ENCODE results near the gene ACTA2. TPM values are rescaled to one million over a fixed set of nuclear protein-coding genes. Genes with fewer than 3 reads are reported as not detected.
A peak's percentile ranks its signal among the peaks of the same experiment; 100 is the strongest.

The ACTA2 gene
- polyA plus RNA-seq, 1 of the 3 experiments (the other 2 are of a cell fraction): 130 TPM

- H3K27ac ChIP-seq (ENCODE audit: low read depth in 2 of 2, low read length in 1 of 2): peak overlapping the region; percentile 58 to 77; a peak in 3 of 4 replicates
- no peaks in the 10 kb centered on the region for H3K9me2 ChIP-seq
- no peak for DNase-seq
- no peak overlapping the region for H3K9ac ChIP-seq
- no peaks in the 10 kb centered on the region for H4K20me1 ChIP-seq (ENCODE audit: insufficient read depth)
- no peaks in the 10 kb centered on the region for H3K9me3 ChIP-seq
- peak overlapping the region; percentile 58 for H3K4me2 ChIP-seq
- TF ChIP-seq FOXJ3 (CRISPR knock-in tag; IDR thresholded peaks at IDR 0.05): no peak
- peak; percentile 35; the same call in 1 of the 2 replicates for TF ChIP-seq FOSL2 (IDR thresholded peaks at IDR 0.05; ENCODE audit: borderline replicate concordance, low read depth)
- TF ChIP-seq NFIC (IDR thresholded peaks at IDR 0.05; ENCODE audit: borderline replicate concordance): peak; percentile 27; the same call in 1 of the 2 replicates
- no peak for TF ChIP-seq CHD2 (IDR thresholded peaks at IDR 0.05; ENCODE audit: low read length, partially characterized antibody)
- TF ChIP-seq USF1 (IDR thresholded peaks at IDR 0.05; ENCODE audit: borderline replicate concordance, low read depth): no peak
- TF ChIP-seq TEAD4 (IDR thresholded peaks at IDR 0.05; ENCODE audit: borderline replicate concordance, insufficient read depth): 0 out of 2 replicates have a peak, but pooled peaks have one; percentile 43
- TF ChIP-seq NRF1 (IDR thresholded peaks at IDR 0.05; ENCODE audit: low read depth, low read length): no peak
- TF ChIP-seq RCOR1 (IDR thresholded peaks at IDR 0.05; ENCODE audit: low read length): no peak
- no peak for TF ChIP-seq MEF2A (IDR thresholded peaks at IDR 0.05; ENCODE audit: borderline replicate concordance, low read depth)
- TF ChIP-seq PBX3 (IDR thresholded peaks at IDR 0.05): peak; percentile 36; the same call in 1 of the 2 replicates
- TF ChIP-seq GABPA (IDR thresholded peaks at IDR 0.05; ENCODE audit: low read depth): no peak
- TF ChIP-seq ZBTB33 (IDR thresholded peaks at IDR 0.05; ENCODE audit: borderline replicate concordance, low read depth): no peak
- TF ChIP-seq MXI1 (IDR thresholded peaks at IDR 0.05; ENCODE audit: low read depth, low read length): no peak
- no peak for TF ChIP-seq SMC3 (IDR thresholded peaks at IDR 0.05; ENCODE audit: low read depth, low read length)
- TF ChIP-seq TAF1 (IDR thresholded peaks at IDR 0.05; ENCODE audit: borderline replicate concordance, low read depth, low read length): no peak
- TF ChIP-seq YY1 (IDR thresholded peaks at IDR 0.05; ENCODE audit: low read depth): no peak
- TF ChIP-seq EP300 (IDR thresholded peaks at IDR 0.05; ENCODE audit: borderline replicate concordance in 1 of 2, low read depth in 1 of 2, low read length in 1 of 2): peak in 1 of 2 experiments; percentile 51; a peak in 1 of 4 replicates
- TF ChIP-seq POLR2AphosphoS5 (IDR thresholded peaks at IDR 0.05; ENCODE audit: low read depth, low read length): no peak
- TF ChIP-seq GATA2 (CRISPR knock-in tag; IDR thresholded peaks at IDR 0.05): no peak
- TF ChIP-seq TCF12 (IDR thresholded peaks at IDR 0.05): peak; percentile 28; the same call in 1 of the 2 replicates
- TF ChIP-seq EZH2phosphoT487 (IDR thresholded peaks at IDR 0.05; ENCODE audit: borderline replicate concordance, low read depth): no peak
- no peak for TF ChIP-seq FOXM1 (IDR thresholded peaks at IDR 0.05; ENCODE audit: low read depth)
- TF ChIP-seq RXRA (IDR thresholded peaks at IDR 0.05; ENCODE audit: borderline replicate concordance, low read depth): peak; percentile 36; the same call in 1 of the 2 replicates
- TF ChIP-seq RAD21 (IDR thresholded peaks at IDR 0.05; ENCODE audit: low read length): no peak
- no peak for TF ChIP-seq ELF1 (IDR thresholded peaks at IDR 0.05)
- ChIA-PET CTCF (interaction anchor here (2.5 kb wide), 1 partner anchor 58 kb away, joined by 10 read pairs; no protein-coding TSS in a partner anchor), POLR2A (no interaction called here)
- peak overlapping the region in 1 of 2 experiments; percentile 31; a peak in 1 of 4 replicates for H3K4me3 ChIP-seq (ENCODE audit: low read depth in 2 of 2, low read length in 1 of 2)
- peaks cover 0 to 4% of the 10 kb centered on the region in 2 experiments for H3K36me3 ChIP-seq (replicated peaks in 1 of 2; ENCODE audit: control insufficient read depth in 1 of 2, insufficient read depth in 2 of 2, low read length in 1 of 2)
- WGBS (ENCODE audit: low lambda C conversion rate): 69% methylated on average over 3 of the region's 3 CpGs
- peaks cover 41% of the 10 kb centered on the region for H3F3A ChIP-seq (replicated peaks; ENCODE audit: insufficient read depth)
- no peak overlapping the region for H2AFZ ChIP-seq (ENCODE audit: low read depth)
- peaks cover 19 to 88% of the 10 kb centered on the region in 2 experiments for H3K4me1 ChIP-seq (ENCODE audit: control insufficient read depth in 1 of 2, insufficient read depth in 2 of 2, low read depth in 1 of 2, low read length in 1 of 2)
- H3K27me3 ChIP-seq (ENCODE audit: insufficient read depth): no peaks in the 10 kb centered on the region
- peaks cover 75% of the 10 kb centered on the region for H3K79me2 ChIP-seq (ENCODE audit: insufficient read depth)
These were observed 59.0 kb downstream of the ACTA2 start for GRCh38 chr10:88893611-88894010.

Data from SK-N-SH (cell line).